Neural crest cell (in vitro differentiated cells): Measurements from ENCODE around the gene FGF6. TPM values are rescaled to one million over a fixed set of nuclear protein-coding genes. Genes with fewer than 3 reads are reported as not detected.
A peak's percentile ranks its signal among the peaks of the same experiment; 100 is the strongest.
"Not testable (repeated sequence)": the region's sequence is repeated elsewhere in the genome, so short reads cannot be mapped to it uniquely, and the experiment has no call there.

ENCODE experiments used
- DNase-seq: peaks from one replicate; pipeline ENCODE4 v3.0.0; 2021; ENCODE audit warnings: low read depth, mixed read lengths, low spot score
- H3K27ac Mint-ChIP-seq: one replicate; pipeline ENCODE4 v1.8.0; 2021; ENCODE audit warnings: mild to moderate bottlenecking, mixed read lengths; ENCODE audit not compliant: unreplicated experiment
- H3K27me3 Mint-ChIP-seq: 2 replicates; pipeline ENCODE4 v1.8.0; 2021; ENCODE audit warnings: low read depth, mild to moderate bottlenecking, mixed read lengths
- H3K36me3 Mint-ChIP-seq: 2 replicates; pipeline ENCODE4 v1.8.0; 2021; ENCODE audit warnings: low read depth, mild to moderate bottlenecking, mixed read lengths
- H3K4me1 Mint-ChIP-seq: 2 replicates; pipeline ENCODE4 v1.8.0; 2021; ENCODE audit warnings: mixed read lengths
- H3K4me3 Mint-ChIP-seq: one replicate; pipeline ENCODE4 v1.8.0; 2021; ENCODE audit warnings: mild to moderate bottlenecking, mixed read lengths
- H3K9me3 Mint-ChIP-seq: 2 replicates; pipeline ENCODE4 v1.8.0; 2021; ENCODE audit warnings: mixed read lengths
- total RNA-seq: library from RNA; stranded (reverse); gene quantifications from 2 replicates; pipeline ENCODE4 v1.2.1, GENCODE V29; 2021
- TF ChIP-seq, protein P1 (sequence below): fragments of 200-600 bp; sonication (generic); conservative IDR thresholded peaks from 2 replicates; pipeline ENCODE4 v1.5.0; 2021; ENCODE audit warnings: antibody characterized with exemption, mild to moderate bottlenecking

Gene FGF6
- total RNA-seq, 1 donor from 2014 or later: not detected

DNA sequence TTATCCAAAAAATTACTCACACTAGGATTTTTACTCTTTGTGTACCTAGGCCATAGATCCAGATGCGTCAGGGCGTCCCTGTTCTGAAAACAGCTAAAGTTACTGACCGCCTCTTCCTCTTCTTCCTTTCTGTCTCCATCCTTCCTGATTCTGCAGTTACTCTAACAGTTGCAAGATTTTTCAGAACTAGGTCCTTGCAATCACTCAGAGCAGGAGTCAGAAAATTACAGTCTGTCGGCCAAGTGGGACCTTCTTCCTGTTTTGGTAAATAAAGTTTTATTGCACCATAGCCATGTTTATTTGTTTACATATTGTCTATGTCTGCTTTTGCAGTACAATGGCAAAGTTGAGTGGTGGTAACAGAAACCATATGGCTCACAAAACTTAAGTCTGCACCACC is 25.6 kb upstream of the FGF6 start:
- Mint-ChIP-seq H3K4me1 (no peaks in the 10 kb centered on the region), H3K27ac (no peak overlapping the region), H3K9me3 (no peaks in the 10 kb centered on the region), H3K4me3 (no peak overlapping the region), H3K27me3 (peaks cover 11% of the 10 kb centered on the region), H3K36me3 (no peaks in the 10 kb centered on the region)
- TF ChIP-seq, protein P1, sequence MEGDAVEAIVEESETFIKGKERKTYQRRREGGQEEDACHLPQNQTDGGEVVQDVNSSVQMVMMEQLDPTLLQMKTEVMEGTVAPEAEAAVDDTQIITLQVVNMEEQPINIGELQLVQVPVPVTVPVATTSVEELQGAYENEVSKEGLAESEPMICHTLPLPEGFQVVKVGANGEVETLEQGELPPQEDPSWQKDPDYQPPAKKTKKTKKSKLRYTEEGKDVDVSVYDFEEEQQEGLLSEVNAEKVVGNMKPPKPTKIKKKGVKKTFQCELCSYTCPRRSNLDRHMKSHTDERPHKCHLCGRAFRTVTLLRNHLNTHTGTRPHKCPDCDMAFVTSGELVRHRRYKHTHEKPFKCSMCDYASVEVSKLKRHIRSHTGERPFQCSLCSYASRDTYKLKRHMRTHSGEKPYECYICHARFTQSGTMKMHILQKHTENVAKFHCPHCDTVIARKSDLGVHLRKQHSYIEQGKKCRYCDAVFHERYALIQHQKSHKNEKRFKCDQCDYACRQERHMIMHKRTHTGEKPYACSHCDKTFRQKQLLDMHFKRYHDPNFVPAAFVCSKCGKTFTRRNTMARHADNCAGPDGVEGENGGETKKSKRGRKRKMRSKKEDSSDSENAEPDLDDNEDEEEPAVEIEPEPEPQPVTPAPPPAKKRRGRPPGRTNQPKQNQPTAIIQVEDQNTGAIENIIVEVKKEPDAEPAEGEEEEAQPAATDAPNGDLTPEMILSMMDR: no peak
- DNase-seq: no peak

DNA sequence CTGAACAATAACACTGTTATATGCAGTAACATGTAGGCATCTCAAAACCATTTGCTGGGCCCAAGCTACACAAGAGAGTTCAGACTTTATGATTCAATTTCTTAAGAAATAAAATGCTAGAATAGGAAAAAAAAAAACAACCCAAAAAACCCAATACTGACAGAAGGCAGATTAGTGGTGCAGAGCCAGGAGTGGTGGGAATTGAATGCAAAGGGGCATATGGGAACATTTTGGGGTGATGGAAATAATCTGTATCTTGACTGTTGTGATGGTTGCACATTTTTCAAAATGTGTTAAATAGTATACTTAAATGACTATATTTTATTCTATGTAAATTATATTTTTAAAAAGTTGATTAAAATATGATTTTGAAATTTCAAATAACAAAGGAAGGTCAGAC is 23.4 kb upstream of the FGF6 start:
- Mint-ChIP-seq H3K27ac (no peak overlapping the region), H3K27me3 (peaks cover 11% of the 10 kb centered on the region), H3K4me1 (no peaks in the 10 kb centered on the region), H3K9me3 (no peaks in the 10 kb centered on the region), H3K4me3 (no peak overlapping the region), H3K36me3 (no peaks in the 10 kb centered on the region)
- TF ChIP-seq, protein P1: no peak
- no peak for DNase-seq

DNA sequence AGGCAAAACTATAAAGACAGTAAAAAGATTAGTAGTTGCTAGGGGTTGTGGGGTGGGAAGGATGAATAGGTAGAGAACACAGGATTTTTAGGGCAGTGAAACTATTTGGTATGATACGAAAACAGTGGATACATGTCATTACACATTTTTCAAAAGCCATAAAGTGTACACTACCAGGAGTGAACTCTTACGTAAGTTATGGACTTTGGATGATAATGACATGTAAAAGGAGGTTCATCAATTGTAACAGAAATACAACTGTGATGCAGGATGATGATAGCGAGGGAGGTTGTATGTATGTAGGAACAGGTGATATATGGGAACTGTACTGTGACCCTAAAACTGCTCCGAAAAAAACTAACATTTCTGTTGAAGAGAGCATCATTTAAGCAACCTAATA is 15.1 kb upstream of the FGF6 start:
- TF ChIP-seq, protein P1: no peak
- no peaks in the 10 kb centered on the region for H3K4me1 Mint-ChIP-seq

DNA sequence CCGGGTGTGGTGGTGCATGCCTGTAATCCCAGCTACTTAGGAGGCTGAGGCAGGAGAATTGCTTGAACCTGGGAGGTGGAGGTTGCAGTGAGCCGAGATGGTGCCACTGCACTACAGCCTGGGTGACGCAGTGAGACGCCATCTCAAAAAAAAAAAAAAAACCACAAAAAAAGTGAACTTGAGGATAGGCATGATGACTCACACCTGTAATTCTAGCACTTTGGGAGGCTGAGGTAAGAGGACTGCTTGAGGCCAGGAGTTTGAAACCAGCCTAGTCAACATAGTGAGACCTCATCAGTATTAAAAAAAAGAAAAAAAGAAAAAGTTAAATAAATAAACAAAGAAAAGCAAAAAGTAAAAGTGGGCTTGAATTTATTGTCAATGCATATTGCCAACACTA is 10.2 kb upstream of the FGF6 start:
- H3K27me3 Mint-ChIP-seq, H3K9me3 Mint-ChIP-seq, H3K4me3 Mint-ChIP-seq, DNase-seq, H3K36me3 Mint-ChIP-seq, H3K27ac Mint-ChIP-seq: not testable (repeated sequence)
- peaks cover 11% of the 10 kb centered on the region for H3K4me1 Mint-ChIP-seq

More for the DNA sequence above, 15.1 kb upstream of the FGF6 start:
- no peak for DNase-seq
- H3K9me3 Mint-ChIP-seq: peaks cover 5% of the 10 kb centered on the region
- peaks cover 6% of the 10 kb centered on the region for H3K27me3 Mint-ChIP-seq
- H3K27ac Mint-ChIP-seq: no peak overlapping the region
- no peaks in the 10 kb centered on the region for H3K36me3 Mint-ChIP-seq
- no peak overlapping the region for H3K4me3 Mint-ChIP-seq

DNA sequence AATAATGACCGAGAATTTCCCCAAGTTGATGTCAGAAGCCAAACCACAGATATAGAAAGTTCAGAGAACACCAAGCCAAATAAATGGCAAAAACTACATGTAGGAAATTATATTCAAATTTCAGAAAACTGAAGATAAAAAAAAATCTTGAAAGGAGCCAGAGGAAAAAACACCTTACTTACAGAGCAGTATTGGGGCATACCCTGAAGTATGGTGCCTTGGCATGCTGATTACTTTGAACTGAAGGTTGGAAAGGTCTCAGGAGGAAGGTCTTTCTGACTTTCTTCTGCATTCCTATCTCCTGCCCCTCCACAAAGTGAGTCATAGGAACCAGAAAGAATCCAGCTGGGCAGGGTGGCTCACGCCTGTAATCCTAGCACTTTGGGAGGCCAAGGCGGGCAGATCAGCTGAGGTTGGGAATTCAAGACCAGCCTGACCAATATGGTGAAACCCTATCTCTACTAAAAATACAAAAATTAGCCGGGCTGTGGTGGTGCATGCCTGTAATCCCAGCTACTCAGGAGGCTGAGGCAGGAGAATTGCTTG is 8.8 kb upstream of the FGF6 start:
- no peaks in the 10 kb centered on the region for H3K36me3 Mint-ChIP-seq
- no peak overlapping the region for H3K27ac Mint-ChIP-seq
- peaks cover 4% of the 10 kb centered on the region for H3K9me3 Mint-ChIP-seq
- H3K27me3 Mint-ChIP-seq: no peaks in the 10 kb centered on the region
- no peak for DNase-seq
- TF ChIP-seq, protein P1: no peak
- no peak overlapping the region for H3K4me3 Mint-ChIP-seq
- peaks cover 26% of the 10 kb centered on the region for H3K4me1 Mint-ChIP-seq

DNA sequence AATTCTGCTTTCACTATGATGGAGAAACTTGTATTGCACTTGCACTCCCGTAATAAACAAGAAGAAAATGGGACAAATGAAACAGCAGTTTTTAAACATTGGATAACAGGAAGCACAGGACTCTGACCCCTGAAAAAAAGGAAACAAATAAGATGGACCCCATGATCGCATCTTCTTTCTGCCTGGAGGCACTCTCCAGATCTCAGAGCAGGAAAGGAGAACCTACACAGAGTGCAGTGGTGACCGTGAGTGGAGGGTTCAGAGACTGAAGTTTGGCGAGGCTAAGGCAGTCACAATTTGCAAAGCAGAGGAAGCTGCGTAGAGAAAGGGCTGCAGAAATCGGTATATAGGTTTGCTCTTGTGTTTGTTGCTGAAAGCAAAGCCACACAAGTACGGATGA is 6.1 kb upstream of the FGF6 start:
- Mint-ChIP-seq H3K27ac (peak overlapping the region; percentile 68), H3K4me3 (no peak overlapping the region), H3K36me3 (no peaks in the 10 kb centered on the region), H3K27me3 (no peaks in the 10 kb centered on the region), H3K9me3 (peaks cover 4% of the 10 kb centered on the region), H3K4me1 (peaks cover 28% of the 10 kb centered on the region)
- TF ChIP-seq, protein P1: no peak
- no peak for DNase-seq
